HG03558 (cell line): ENCODE results near the gene RNF2.

Source experiments
- ATAC-seq: cut with Tn5 transposase; IDR thresholded peaks from one replicate; pipeline ENCODE4 v1.9.1; 2021; ENCODE audit warnings: moderate number of reproducible peaks; ENCODE audit not compliant: unreplicated experiment; ENCODE audit errors: extremely low read depth

RNF2 gene

GRCh38 chr1:185087101-185087500, 41.7 kb downstream of the RNF2 start:
- ATAC-seq: no peak

- ATAC-seq: no peak
Observed at GRCh38 chr1:185087746-185088145, 42.4 kb downstream of the RNF2 start.

DNA sequence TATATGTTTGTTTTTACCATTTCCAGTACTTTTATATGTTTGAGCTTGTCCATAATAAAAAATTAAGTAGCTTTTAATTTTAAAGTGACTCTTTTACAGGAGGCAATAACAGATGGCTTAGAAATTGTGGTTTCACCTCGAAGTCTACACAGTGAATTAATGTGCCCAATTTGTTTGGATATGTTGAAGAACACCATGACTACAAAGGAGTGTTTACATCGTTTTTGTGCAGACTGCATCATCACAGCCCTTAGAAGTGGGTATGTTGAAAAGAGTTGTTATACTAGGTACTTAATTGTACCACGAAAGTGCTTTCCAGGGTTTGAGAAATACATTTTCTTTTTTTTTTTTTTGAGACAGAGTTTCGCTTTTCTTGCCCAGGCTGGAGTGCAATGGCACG, 46.1 kb downstream of the RNF2 start:
- ATAC-seq: no peak

- ATAC-seq: no peak
Observed at GRCh38 chr1:185094761-185095160, 49.4 kb downstream of the RNF2 start.

DNA sequence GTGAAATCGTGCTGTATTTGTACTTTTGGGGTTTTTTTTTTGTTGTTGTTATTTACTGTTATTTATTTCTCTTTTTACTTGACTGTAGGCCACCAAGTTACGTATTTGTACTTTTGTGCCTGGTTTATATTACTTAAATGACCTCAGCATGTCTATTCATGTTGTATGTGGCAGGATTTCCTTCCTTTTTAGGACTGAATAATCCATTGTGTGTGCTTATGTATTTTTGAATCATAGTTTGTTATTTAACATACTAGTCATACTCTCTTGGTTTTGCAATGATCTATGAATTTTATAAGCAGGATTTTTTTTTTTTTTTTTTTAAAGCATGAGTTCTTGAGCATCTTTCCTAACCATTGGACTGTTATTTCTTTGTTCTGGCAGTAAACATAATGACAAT, 51.2 kb downstream of the RNF2 start:
- no peak for ATAC-seq

GRCh38 chr1:185104083-185104482, 58.7 kb downstream of the RNF2 start:
- ATAC-seq: no peak

DNA sequence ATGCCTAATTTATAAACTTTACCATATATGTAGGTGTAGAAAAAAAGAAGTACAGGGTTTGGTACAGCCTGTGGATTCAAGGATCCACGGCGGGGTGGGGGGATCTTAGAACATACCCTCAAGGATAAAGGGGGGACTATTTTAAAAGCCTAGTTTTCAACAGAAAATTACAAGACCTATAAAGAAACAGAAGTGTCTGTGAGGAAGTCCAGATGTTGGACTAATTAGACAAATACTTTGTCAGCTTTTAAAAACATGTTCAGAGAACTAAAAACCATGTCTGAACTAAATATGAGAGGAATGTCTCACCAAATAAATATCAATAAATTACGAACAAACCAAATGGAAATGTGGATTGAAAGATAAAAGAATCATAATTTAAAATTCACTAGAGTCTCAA, 59.8 kb downstream of the RNF2 start:
- ATAC-seq: no peak

GRCh38 chr1:185108321-185108720, 63.0 kb downstream of the RNF2 start:
- ATAC-seq: no peak

- ATAC-seq: no peak
Observed at GRCh38 chr1:185110145-185110544, 64.8 kb downstream of the RNF2 start.

DNA sequence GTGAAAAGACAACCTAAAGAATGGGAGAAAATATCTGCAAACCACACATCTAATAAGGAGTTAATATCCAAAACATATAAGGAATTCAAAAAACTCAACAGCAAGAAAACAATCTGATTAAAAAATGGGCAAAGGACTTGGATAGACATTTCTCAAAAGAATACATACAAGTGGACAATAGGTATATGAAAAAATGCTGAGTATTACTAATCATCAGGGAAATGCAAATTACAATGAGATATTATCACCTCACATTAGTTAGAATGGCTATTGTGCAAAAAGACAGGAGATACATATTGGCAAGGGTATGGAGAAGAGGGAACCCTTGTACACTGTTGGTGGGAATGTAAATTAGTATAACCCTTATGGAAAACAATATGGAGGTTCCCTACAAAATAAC, 66.5 kb downstream of the RNF2 start:
- ATAC-seq: no peak

GRCh38 chr1:185112356-185112755, 67.0 kb downstream of the RNF2 start:
- ATAC-seq: no peak

DNA sequence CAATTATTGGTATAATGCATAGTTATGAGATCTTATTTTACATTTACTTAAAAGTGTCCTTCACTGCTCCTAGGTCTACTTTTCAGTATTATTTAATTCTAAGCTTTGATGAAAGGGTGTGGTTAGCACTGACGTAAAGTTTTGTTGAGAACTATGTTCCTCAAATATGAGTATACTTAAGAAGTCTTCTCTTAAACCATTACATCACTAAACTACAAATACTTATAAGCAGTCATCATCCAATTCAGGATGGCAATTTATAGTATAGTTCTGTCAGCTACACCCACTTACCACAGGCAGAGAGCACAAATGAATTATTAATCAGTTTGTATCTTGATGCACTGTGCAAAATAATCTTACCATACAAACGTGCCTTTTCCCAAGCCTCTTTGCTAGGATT, 84.3 kb downstream of the RNF2 start:
- ATAC-seq: no peak

DNA sequence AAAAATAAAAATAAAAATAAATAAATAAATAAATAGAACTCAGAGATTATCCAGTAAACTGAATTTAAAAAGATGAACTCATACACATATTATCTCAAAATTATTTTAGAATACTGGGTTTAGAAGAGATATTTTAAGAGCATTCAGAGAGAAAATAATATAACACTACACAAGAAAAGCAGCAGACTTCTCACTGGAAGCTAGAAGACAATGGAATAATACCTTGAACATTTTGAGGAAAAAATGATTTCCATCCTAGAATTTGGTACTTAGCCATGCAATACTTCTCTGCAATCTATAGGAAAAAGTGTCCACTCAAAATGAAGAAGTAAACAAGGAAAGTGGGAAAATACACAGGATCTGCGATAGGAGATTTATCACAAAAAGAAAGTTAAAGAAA, 87.2 kb downstream of the RNF2 start:
- ATAC-seq: no peak

- ATAC-seq: no peak
Observed at GRCh38 chr1:185137896-185138545, 92.7 kb downstream of the RNF2 start.

- ATAC-seq: no peak
Observed at GRCh38 chr1:185139246-185139645, 93.9 kb downstream of the RNF2 start.

DNA sequence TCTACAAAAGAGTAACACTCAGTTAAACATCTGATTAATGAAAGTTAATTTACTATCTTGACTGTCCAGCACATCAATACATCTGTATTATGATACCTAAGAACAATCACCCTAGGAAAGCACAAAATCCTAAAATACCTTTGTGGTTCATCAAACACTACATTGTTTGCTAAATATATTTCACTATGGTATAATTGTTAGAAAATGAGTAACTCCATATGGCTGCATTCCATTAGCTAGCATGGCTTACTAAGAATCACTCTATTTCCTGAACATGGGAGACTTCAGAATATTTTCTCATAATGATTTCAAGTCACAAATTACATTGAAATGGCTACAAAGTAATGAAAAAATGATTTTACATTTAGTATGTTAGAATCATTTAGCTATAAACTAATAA, 98.9 kb downstream of the RNF2 start:
- no peak for ATAC-seq

GRCh38 chr1:185151215-185151614, 105.9 kb downstream of the RNF2 start:
- ATAC-seq: no peak
